Measurements from ENCODE around the gene ARL4C. TPM values are rescaled to one million over a fixed set of nuclear protein-coding genes. Genes with fewer than 3 reads are reported as not detected.

The ARL4C gene
- polyA plus RNA-seq, 1 experiment = 15.0 TPM

GRCh38 chr2:234495251-234496054 lies 1.4 kb downstream of the ARL4C start:
- CTCF ChIA-PET = interaction anchor here (0.6 to 4.1 kb wide), 5 partner anchors 8 to 360 kb away, joined by 3 to 26 read pairs (median 4); no protein-coding TSS in a partner anchor
- POLR2A ChIA-PET = interaction anchor here (0.6 to 2.1 kb wide), 8 partner anchors 49 to 454 kb away, joined by 3 to 7 read pairs (median 3); no protein-coding TSS in a partner anchor
- TF ChIP-seq CTCF (IDR thresholded peaks at IDR 0.05; ENCODE audit: low read depth, low read length) = no peak
- Histone ChIP-seq H3K9me3 (ENCODE audit: control insufficient read depth, insufficient read depth, low read length) (no peaks in the 10 kb centered on the region), H3K4me3 (ENCODE audit: low read depth, low read length) (peak overlapping the region; percentile 73), H3K27me3 (ENCODE audit: control insufficient read depth, insufficient read depth, low read length) (no peaks in the 10 kb centered on the region), H3K27ac (ENCODE audit: low read depth, low read length) (peak overlapping the region; percentile 70)
- DNase-seq (ENCODE audit: low read depth, low spot score) = no peak

- CTCF ChIA-PET = interaction anchor here (0.6 kb wide), 1 partner anchor 9 kb away, joined by 3 read pairs; no protein-coding TSS in a partner anchor
- H3K27ac ChIP-seq (ENCODE audit: low read depth, low read length) = peak overlapping the region; percentile 70
- peak overlapping the region; percentile 73 for H3K4me3 ChIP-seq (ENCODE audit: low read depth, low read length)
- no peaks in the 10 kb centered on the region for H3K27me3 ChIP-seq (ENCODE audit: control insufficient read depth, insufficient read depth, low read length)
- TF ChIP-seq CTCF (IDR thresholded peaks at IDR 0.05; ENCODE audit: low read depth, low read length) = no peak
- POLR2A ChIA-PET = interaction anchor here (0.6 kb wide), 1 partner anchor 75 kb away, joined by 3 read pairs; no protein-coding TSS in a partner anchor
- no peaks in the 10 kb centered on the region for H3K9me3 ChIP-seq (ENCODE audit: control insufficient read depth, insufficient read depth, low read length)
- DNase-seq (ENCODE audit: low read depth, low spot score) = no peak
These were observed 2.3 kb downstream of the ARL4C start for GRCh38 chr2:234494361-234495250.

GRCh38 chr2:234493796-234494195 lies 3.1 kb downstream of the ARL4C start:
- no peaks in the 10 kb centered on the region for H3K27me3 ChIP-seq (ENCODE audit: control insufficient read depth, insufficient read depth, low read length)
- no peaks in the 10 kb centered on the region for H3K9me3 ChIP-seq (ENCODE audit: control insufficient read depth, insufficient read depth, low read length)
- ChIA-PET POLR2A (no interaction called here), CTCF (no interaction called here)
- peak overlapping the region; percentile 73 for H3K4me3 ChIP-seq (ENCODE audit: low read depth, low read length)
- H3K27ac ChIP-seq (ENCODE audit: low read depth, low read length) = no peak overlapping the region
- TF ChIP-seq CTCF (IDR thresholded peaks at IDR 0.05; ENCODE audit: low read depth, low read length) = no peak
- no peak for DNase-seq (ENCODE audit: low read depth, low spot score)

GRCh38 chr2:234492717-234493485 lies 4.0 kb downstream of the ARL4C start:
- no peak for TF ChIP-seq CTCF (IDR thresholded peaks at IDR 0.05; ENCODE audit: low read depth, low read length)
- H3K27me3 ChIP-seq (ENCODE audit: control insufficient read depth, insufficient read depth, low read length) = no peaks in the 10 kb centered on the region
- H3K9me3 ChIP-seq (ENCODE audit: control insufficient read depth, insufficient read depth, low read length) = no peaks in the 10 kb centered on the region
- POLR2A ChIA-PET = interaction anchor here (0.6 kb wide), 1 partner anchor 328 kb away, joined by 3 read pairs; no protein-coding TSS in a partner anchor
- DNase-seq (ENCODE audit: low read depth, low spot score) = no peak
- CTCF ChIA-PET = interaction anchor here (0.5 to 1.2 kb wide), 2 partner anchors 40 to 358 kb away, joined by 3 read pairs; no protein-coding TSS in a partner anchor
- no peak overlapping the region for H3K27ac ChIP-seq (ENCODE audit: low read depth, low read length)
- peak overlapping the region; percentile 73 for H3K4me3 ChIP-seq (ENCODE audit: low read depth, low read length)

All from AG04450 (cell line).